GM18870 (cell line): ENCODE data around the gene PSORS1C1.

ENCODE experiments used
- ATAC-seq: cut with Tn5 transposase; IDR thresholded peaks from one replicate; pipeline ENCODE4 v1.9.1; 2021; ENCODE audit warnings: moderate library complexity; ENCODE audit not compliant: unreplicated experiment

The PSORS1C1 gene

GRCh38 chr6:31125586-31126363 lies 11.2 kb downstream of the PSORS1C1 start:
- no peak for ATAC-seq

- no peak for ATAC-seq
Observed at GRCh38 chr6:31126396-31127175, 12.0 kb downstream of the PSORS1C1 start.

- no peak for ATAC-seq
Observed at GRCh38 chr6:31128093-31128676, 13.6 kb downstream of the PSORS1C1 start.

DNA sequence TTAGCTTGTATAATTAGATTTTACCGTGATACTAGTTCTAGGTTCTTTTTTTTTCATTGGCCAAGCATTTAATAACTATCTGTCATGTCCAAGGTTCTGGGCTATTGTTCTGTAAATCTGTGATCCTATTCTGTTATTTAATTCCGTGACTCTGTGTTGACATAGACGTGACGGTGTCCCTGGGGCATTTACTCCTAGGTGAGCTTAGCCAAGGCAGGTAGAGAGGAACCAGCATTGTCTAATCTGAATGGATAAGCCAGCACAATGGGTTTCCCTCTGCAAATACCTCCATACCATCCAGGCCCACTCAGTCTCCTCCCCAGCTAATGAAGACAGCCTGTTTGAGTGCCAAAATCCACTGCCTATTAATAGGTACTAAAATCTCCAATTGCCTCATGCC lies 14.5 kb downstream of the PSORS1C1 start:
- ATAC-seq = no peak

- ATAC-seq = no peak
Observed at GRCh38 chr6:31130751-31131150, 16.2 kb downstream of the PSORS1C1 start.

DNA sequence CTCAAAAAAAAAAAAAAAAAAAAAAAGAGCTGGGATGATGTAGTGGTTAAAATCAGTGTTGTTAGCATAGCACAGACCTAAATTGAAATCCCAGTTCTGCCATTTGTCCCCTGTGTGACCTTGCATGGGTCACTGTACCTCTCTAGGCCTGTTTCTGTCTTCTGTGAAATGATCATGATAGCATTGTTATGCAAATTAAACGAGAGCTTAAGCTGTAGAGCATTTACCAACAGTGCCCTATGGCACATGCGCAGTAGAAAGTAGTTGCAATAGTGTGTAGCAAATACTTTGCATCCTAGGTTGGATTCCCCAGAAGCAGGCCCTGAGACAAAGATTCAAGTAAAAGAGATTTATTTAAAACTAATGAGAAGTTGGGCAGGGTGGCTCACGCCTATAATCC lies 17.0 kb downstream of the PSORS1C1 start:
- ATAC-seq = no peak

DNA sequence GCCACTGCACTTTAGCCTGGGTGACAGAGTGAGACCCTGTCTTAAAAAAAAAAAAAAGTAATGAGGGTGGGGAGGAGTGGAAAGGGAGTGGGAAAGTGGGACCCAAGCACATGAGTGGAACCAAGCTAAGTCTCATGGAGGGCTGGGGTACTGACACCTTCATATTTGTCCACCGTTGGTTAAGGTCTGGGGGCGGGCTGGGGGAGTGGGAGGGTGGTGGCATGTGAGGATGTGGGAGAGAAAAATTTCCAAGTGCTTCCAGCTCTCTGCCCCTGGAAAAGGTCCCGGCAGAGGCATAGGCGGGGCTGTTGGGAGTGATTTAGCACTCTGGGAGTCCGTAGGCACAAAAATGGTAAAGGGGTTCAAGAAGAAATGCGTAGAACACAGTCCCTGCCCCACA lies 18.2 kb downstream of the PSORS1C1 start:
- no peak for ATAC-seq

DNA sequence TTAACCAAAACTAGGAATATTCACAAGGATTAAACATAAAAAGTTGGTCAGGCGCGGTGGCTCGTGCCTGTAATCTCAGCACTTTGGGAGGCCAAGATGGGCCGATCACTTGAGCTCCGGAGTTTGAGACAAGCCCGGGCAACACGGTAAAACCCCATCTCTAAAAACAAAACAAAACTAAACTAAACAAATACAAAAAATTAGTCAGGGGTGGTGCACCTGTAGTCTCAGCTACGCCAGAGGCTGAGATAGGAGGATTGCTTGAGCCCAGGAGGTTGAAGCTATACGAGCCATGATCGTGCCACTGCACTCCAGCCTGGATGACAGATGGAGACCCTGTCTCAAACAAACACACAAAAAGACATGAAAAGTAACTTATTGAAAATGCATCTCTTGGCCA lies 21.1 kb downstream of the PSORS1C1 start:
- ATAC-seq = no peak

DNA sequence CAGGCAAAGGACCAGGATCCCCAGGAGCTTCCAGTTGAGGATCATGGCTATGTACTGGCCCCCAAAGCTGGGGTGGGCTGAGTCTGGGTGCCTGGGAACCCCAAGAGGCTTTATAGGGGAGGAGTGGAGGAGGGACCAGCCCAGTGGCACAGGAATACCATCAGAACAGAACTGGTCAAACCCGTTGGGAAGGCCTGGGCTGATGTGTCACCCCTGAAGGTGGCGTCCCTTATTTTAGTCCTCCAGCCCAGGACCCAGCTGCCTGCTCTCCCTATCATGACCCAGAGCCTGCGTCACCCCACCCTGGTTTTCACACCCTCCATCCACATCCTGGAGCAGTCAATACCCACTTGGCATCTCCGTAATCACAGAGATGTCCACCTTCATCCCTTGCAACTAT lies 24.4 kb downstream of the PSORS1C1 start, which contains the start of gene PSORS1C2:
Gene PSORS1C2 (minus strand): TSS at position 85 of the 400 bp plus-strand sequence. CDS start 40 bp downstream, at position 45.
- no peak for ATAC-seq

DNA sequence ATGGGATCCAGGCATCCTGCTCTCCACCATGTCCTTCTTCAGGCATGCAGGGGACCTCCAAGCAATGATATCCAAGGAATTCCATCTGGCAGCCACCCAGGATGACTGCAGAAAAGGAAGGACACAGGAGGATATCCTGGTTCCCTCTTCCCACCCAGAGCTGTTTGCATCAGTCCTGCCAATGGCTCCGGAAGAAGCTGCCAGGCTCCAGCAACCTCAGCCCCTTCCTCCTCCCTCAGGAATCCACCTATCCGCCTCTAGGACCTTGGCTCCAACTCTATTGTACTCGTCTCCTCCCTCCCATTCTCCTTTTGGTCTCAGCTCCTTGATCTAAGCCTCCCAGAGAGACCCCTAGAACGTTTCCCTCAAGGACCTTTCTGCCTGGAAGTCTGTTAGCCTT lies 25.0 kb downstream of the PSORS1C1 start:
- ATAC-seq = no peak

DNA sequence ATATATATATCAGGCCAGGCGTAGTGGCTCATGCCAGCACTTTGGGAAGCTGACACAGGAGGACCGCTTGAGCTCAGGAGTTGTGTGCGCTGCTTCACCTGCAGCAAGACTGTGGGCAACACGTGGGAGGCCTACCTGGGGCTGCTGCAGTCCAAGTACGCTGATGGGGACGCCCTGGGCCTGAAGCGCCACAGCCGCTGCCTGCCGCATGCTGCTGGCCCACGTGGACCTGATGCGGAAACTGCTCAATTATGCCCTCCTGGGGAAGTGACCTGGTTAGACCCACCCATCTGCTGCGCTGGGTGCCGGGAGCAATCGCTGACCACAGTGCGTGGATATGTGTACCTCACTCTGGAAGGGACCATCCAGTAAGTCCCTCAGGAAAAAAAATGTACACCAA lies 26.0 kb downstream of the PSORS1C1 start:
- ATAC-seq = no peak

- no peak for ATAC-seq
Observed at GRCh38 chr6:31142361-31142761, 27.8 kb downstream of the PSORS1C1 start.

- no peak for ATAC-seq
Observed at GRCh38 chr6:31143148-31143547, 28.5 kb downstream of the PSORS1C1 start.

DNA sequence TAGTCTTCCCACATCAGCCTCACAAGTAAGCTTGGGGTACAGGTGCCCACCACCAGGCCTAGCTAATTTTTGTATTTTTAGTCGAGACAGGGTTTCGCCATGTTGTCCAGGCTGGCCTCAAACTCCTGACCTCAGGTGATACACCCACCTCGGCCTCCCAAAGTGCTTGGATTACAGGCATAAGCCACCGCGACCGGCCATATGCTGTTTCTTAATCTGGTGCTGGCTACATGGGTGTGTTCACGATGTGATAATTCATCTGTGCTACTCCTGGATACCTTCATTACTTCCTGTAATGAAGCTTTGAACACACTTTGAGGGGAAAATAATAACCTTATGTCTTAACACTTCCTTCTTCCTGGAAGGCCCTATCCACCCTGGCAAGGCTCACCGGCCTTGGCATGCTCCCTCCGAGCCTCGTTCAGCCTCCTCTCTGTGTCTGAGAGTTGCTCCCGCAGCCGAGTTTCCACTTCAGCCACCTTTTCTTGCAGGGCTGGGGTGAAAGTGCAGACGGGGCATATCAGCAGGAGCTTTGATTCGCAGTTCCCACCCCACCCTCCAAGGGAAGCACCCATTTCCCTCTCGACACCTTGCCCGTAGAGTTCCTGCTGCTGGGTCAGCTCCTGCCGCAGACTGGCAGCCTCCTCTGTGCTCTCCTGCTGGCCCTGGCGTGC lies 29.8 kb downstream of the PSORS1C1 start:
- ATAC-seq = no peak

DNA sequence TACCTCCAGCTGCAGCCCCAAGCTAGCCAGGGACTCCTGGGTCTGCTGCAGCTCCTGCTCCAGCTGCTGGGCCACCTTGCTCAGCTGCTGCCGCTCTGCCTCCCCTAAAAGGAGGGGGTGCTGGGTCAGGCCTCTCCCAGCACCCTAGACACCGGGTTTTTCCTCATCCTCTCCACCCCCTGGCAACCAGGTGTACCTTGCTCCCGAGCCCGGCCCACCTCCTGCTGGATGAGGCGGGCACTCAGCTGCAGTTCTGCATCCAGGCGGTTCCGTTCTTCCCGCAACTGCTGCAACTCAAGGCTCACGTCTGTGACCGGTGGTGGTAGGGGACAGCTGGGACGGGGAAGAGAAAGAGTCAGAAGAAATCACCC lies 30.4 kb downstream of the PSORS1C1 start:
- no peak for ATAC-seq

GRCh38 chr6:31145386-31145785 lies 30.8 kb downstream of the PSORS1C1 start:
- no peak for ATAC-seq

- no peak for ATAC-seq
Observed at GRCh38 chr6:31149827-31150447, 35.3 kb downstream of the PSORS1C1 start.

DNA sequence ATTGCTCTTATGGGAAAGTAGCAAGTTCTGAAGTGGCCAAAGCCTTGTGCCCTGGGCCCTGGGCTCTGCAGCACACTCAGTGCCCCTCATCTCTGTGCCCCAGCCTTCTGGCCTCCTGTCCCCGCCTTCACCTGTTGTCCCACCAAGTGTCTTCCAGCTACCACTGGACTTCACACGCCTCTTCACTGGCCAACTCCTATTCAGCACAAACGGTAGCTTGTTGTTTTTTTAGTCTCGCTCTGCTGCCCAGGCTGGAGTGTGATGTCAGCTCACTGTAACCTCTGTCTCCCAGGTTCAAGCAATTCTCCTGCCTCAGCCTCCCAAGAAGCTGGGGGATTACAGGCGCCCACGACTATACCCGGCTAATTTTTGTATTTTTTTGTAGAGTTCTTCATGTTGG lies 38.2 kb downstream of the PSORS1C1 start:
- ATAC-seq = no peak

DNA sequence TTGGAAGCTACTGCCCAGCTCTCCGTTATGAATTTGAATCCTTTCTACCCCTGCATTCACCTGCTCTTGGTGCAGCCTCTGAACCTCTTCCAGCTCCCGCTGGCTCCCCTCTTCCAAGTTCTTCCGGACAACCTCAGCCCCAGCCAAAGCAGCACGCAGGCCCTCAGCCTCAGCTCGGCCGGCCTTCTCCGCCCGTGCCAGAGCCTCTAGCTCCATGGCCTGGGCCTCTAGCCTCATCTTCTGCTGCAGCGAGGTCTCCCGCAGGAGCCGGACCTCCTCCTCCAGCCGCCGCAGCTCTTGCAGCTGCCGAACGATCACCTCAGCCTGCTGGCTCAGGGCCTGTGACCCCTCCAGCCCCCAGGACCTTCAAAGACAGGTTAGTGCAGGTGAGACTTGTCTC lies 39.8 kb downstream of the PSORS1C1 start:
- ATAC-seq = no peak

DNA sequence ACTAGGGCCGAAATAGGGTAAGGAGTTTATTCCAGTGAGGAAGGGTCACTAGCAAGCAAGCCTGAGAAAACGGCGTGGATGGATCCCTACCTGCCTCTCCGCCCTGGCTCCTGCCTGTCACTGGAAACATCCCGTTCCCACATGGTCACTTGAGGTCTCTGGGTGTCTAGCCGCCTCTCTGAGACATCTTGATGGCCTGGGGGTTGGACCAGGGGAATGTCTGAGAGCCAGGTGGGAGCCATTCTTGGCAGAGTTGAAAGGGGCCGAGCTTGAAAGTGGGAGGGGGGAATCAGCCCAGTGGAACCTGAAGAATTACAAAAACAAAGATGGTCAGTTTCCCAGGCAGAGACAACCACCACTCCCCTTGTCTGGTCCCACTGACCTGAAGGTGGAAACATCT lies 42.0 kb downstream of the PSORS1C1 start:
- ATAC-seq = no peak
